Mesendoderm (in vitro differentiated cells): ENCODE measurements around the gene LAMTOR4.
"Not testable (repeated sequence)": the region's sequence is repeated elsewhere in the genome, so short reads cannot be mapped to it uniquely, and the experiment has no call there.

Experiments used
- DNase-seq: peaks from one replicate; pipeline ENCODE4 v3.0.0; 2013
- H2AK5ac ChIP-seq: 2 replicates; pipeline ENCODE4 v1.6.1; 2013; ENCODE audit warnings: low read length, inconsistent platforms
- H2BK120ac ChIP-seq: 2 replicates; pipeline ENCODE4 v1.6.1; 2013; ENCODE audit warnings: low read depth, mild to moderate bottlenecking, low read length, moderate library complexity, mixed read lengths
- H2BK15ac ChIP-seq: replicated peaks from 2 replicates; pipeline ENCODE4 v1.6.1; 2013; ENCODE audit warnings: low read depth, mild to moderate bottlenecking, moderate library complexity
- H2BK5ac ChIP-seq: 2 replicates; pipeline ENCODE4 v1.6.1; 2013; ENCODE audit warnings: low read length, inconsistent platforms
- H3K18ac ChIP-seq: 2 replicates; pipeline ENCODE4 v1.6.1; 2013; ENCODE audit warnings: mild to moderate bottlenecking, low read length, mixed read lengths
- H3K23ac ChIP-seq: one replicate; pipeline ENCODE4 v1.6.1; 2013; ENCODE audit warnings: low read length
- H3K27ac ChIP-seq: 2 replicates; pipeline ENCODE4 v1.5.1; 2013; ENCODE audit warnings: low read depth, mild to moderate bottlenecking, inconsistent platforms, low read length, moderate library complexity
- H3K27me3 ChIP-seq: 2 replicates; pipeline ENCODE4 v1.6.1; 2013; ENCODE audit warnings: low read length, control low read depth, mild to moderate bottlenecking, inconsistent platforms; ENCODE audit not compliant: insufficient read depth, poor library complexity
- H3K36me3 ChIP-seq: 2 replicates; pipeline ENCODE4 v1.6.1; 2013; ENCODE audit warnings: low read length, inconsistent platforms; ENCODE audit not compliant: control insufficient read depth, insufficient read depth
- H3K4ac ChIP-seq: one replicate; pipeline ENCODE4 v1.6.1; 2013; ENCODE audit warnings: low read depth, mild to moderate bottlenecking, low read length, moderate library complexity
- H3K4me1 ChIP-seq: 2 replicates; pipeline ENCODE4 v1.6.1; 2013; ENCODE audit warnings: low read depth, low read length, inconsistent platforms; ENCODE audit not compliant: control insufficient read depth
- H3K4me2 ChIP-seq: 2 replicates; pipeline ENCODE4 v1.6.1; 2013; ENCODE audit warnings: low read length
- H3K4me3 ChIP-seq: 2 replicates; pipeline ENCODE4 v1.5.1; 2013; ENCODE audit warnings: mild to moderate bottlenecking, low read length
- H3K56ac ChIP-seq: one replicate; pipeline ENCODE4 v1.6.1; 2013; ENCODE audit warnings: low read length
- H3K79me1 ChIP-seq: 2 replicates; pipeline ENCODE4 v1.6.1; 2013; ENCODE audit warnings: low read length, inconsistent platforms
- H3K79me2 ChIP-seq: 2 replicates; pipeline ENCODE4 v1.6.1; 2013; ENCODE audit warnings: mild to moderate bottlenecking, low read length; ENCODE audit not compliant: control insufficient read depth, insufficient read depth
- H3K9ac ChIP-seq: 2 replicates; pipeline ENCODE4 v1.6.1; 2013; ENCODE audit warnings: low read length, inconsistent platforms
- H4K5ac ChIP-seq: one replicate; pipeline ENCODE4 v1.6.1; 2013; ENCODE audit warnings: low read length
- H4K8ac ChIP-seq: one replicate; pipeline ENCODE4 v1.6.1; 2013; ENCODE audit warnings: low read depth, mild to moderate bottlenecking, control low read depth, low read length, moderate library complexity
- WGBS: extraction: QIAGEN DNeasy Blood & Tissue Kit; methylation state at CpG from one replicate; pipeline ENCODE4 v1.1.7; 2013; ENCODE audit warnings: low lambda C conversion rate, missing lambda C conversion rate; ENCODE audit not compliant: insufficient coverage; ENCODE audit errors: extremely low coverage; 5-methylcytosine and 5-hydroxymethylcytosine counted together

The LAMTOR4 gene

GRCh38 chr7:100174582-100174981 lies 25.9 kb downstream of the LAMTOR4 start:
- no peak overlapping the region for H3K9ac ChIP-seq
- no peak overlapping the region for H4K5ac ChIP-seq
- H3K79me2 ChIP-seq, result peaks cover 2% of the 10 kb centered on the region
- H3K4me3 ChIP-seq, result no peak overlapping the region
- H3K36me3 ChIP-seq, result no peaks in the 10 kb centered on the region
- no peak overlapping the region for H3K18ac ChIP-seq
- H2AK5ac ChIP-seq, result no peak overlapping the region
- no peak overlapping the region for H2BK5ac ChIP-seq
- H3K4ac ChIP-seq, result no peak overlapping the region
- peaks cover 6% of the 10 kb centered on the region for H3K79me1 ChIP-seq
- H3K27ac ChIP-seq, result no peak overlapping the region
- H4K8ac ChIP-seq, result no peak overlapping the region
- peaks cover 5% of the 10 kb centered on the region for H3K4me1 ChIP-seq
- no peak overlapping the region for H2BK15ac ChIP-seq
- no peak for DNase-seq
- H3K4me2 ChIP-seq, result no peak overlapping the region
- WGBS, result no CpG with 5 or more reads among the region's 5 CpGs
- H3K56ac ChIP-seq, result no peak overlapping the region
- H3K27me3 ChIP-seq, result no peaks in the 10 kb centered on the region
- no peak overlapping the region for H2BK120ac ChIP-seq
- no peak overlapping the region for H3K23ac ChIP-seq

- Histone ChIP-seq H3K79me1 (peaks cover 6% of the 10 kb centered on the region), H3K4me1 (peaks cover 5% of the 10 kb centered on the region), H3K23ac (no peak overlapping the region), H2BK15ac (no peak overlapping the region), H3K4me2 (no peak overlapping the region), H4K5ac (no peak overlapping the region), H4K8ac (no peak overlapping the region), H3K4ac (no peak overlapping the region), H3K9ac (no peak overlapping the region), H3K18ac (no peak overlapping the region), H2AK5ac (no peak overlapping the region), H2BK5ac (no peak overlapping the region), H3K56ac (no peak overlapping the region), H3K36me3 (no peaks in the 10 kb centered on the region), H3K79me2 (peaks cover 2% of the 10 kb centered on the region), H3K4me3 (no peak overlapping the region), H2BK120ac (no peak overlapping the region), H3K27me3 (no peaks in the 10 kb centered on the region), H3K27ac (no peak overlapping the region)
- DNase-seq, result no peak
- WGBS, result no CpG with 5 or more reads among the region's 14 CpGs
Measured at GRCh38 chr7:100175296-100175935, 26.7 kb downstream of the LAMTOR4 start.

GRCh38 chr7:100176096-100177044 lies 27.7 kb downstream of the LAMTOR4 start:
- H4K8ac ChIP-seq, result no peak overlapping the region
- no peak overlapping the region for H2BK120ac ChIP-seq
- peaks cover 6% of the 10 kb centered on the region for H3K79me1 ChIP-seq
- H3K23ac ChIP-seq, result no peak overlapping the region
- H4K5ac ChIP-seq, result no peak overlapping the region
- peaks cover 3% of the 10 kb centered on the region for H3K4me1 ChIP-seq
- peak overlapping the region; percentile 86 for H3K4me3 ChIP-seq
- peak overlapping the region; percentile 78 for H3K4me2 ChIP-seq
- peak overlapping the region; percentile 75 for H3K18ac ChIP-seq
- no peak overlapping the region for H2BK5ac ChIP-seq
- H3K9ac ChIP-seq, result peak overlapping the region; percentile 85
- no peak overlapping the region for H2AK5ac ChIP-seq
- peak overlapping the region; percentile 94 for H3K56ac ChIP-seq
- H3K4ac ChIP-seq, result peak overlapping the region; percentile 64
- H3K27ac ChIP-seq, result no peak overlapping the region
- H3K79me2 ChIP-seq, result peaks cover 2% of the 10 kb centered on the region
- DNase-seq, result no peak
- H2BK15ac ChIP-seq, result no peak overlapping the region
- no CpG with 5 or more reads among the region's 14 CpGs for WGBS
- no peaks in the 10 kb centered on the region for H3K27me3 ChIP-seq
- no peaks in the 10 kb centered on the region for H3K36me3 ChIP-seq

- H3K27ac ChIP-seq, result peak within 1 kb of the TSS; percentile 16
- no CpG with 5 or more reads among the region's 78 CpGs for WGBS
Measured at GRCh38 chr7:100177045-100178001, 28.6 kb downstream of the LAMTOR4 start, which contains the start of the genes GPC2 and STAG3. Gene GPC2, minus strand, starts transcription at chr7:100177381. Its CDS starts 182 bp downstream, at chr7:100177199. Gene STAG3, plus strand, starts transcription at chr7:100177918. Its CDS starts 2,639 bp downstream, at chr7:100180557.

GRCh38 chr7:100180084-100180483 lies 31.4 kb downstream of the LAMTOR4 start:
- H3K79me1 ChIP-seq, H2BK5ac ChIP-seq, DNase-seq, H3K27ac ChIP-seq, H3K23ac ChIP-seq, H3K4me2 ChIP-seq, H4K5ac ChIP-seq, H3K56ac ChIP-seq, H3K4me1 ChIP-seq, H3K36me3 ChIP-seq, H2BK15ac ChIP-seq, H3K18ac ChIP-seq, H2BK120ac ChIP-seq, H3K4ac ChIP-seq, H3K9ac ChIP-seq, H3K27me3 ChIP-seq, H3K79me2 ChIP-seq, H3K4me3 ChIP-seq, H4K8ac ChIP-seq, H2AK5ac ChIP-seq: not testable (repeated sequence)
- WGBS, result no CpG with 5 or more reads among the region's 3 CpGs

More at GRCh38 chr7:100177045-100178001, 28.6 kb downstream of the LAMTOR4 start, which contains the start of the genes GPC2 and STAG3:
- no peaks in the 10 kb centered on the region for H3K27me3 ChIP-seq
- peak within 1 kb of the TSS; percentile 86 for H3K4me3 ChIP-seq
- H3K23ac ChIP-seq, result no peak within 1 kb of the TSS
- H2BK120ac ChIP-seq, result no peak within 1 kb of the TSS
- H2BK15ac ChIP-seq, result no peak within 1 kb of the TSS
- peak within 1 kb of the TSS; percentile 94 for H3K56ac ChIP-seq
- peak within 1 kb of the TSS; percentile 85 for H3K9ac ChIP-seq
- DNase-seq, result peak; percentile 98
- peak within 1 kb of the TSS; percentile 64 for H3K4ac ChIP-seq
- H3K79me1 ChIP-seq, result peaks cover 6% of the 10 kb centered on the region
- H4K5ac ChIP-seq, result no peak within 1 kb of the TSS
- H3K4me2 ChIP-seq, result peak within 1 kb of the TSS; percentile 78
- H2BK5ac ChIP-seq, result no peak within 1 kb of the TSS
- H3K79me2 ChIP-seq, result peaks cover 2% of the 10 kb centered on the region
- H3K36me3 ChIP-seq, result no peaks in the 10 kb centered on the region
- H2AK5ac ChIP-seq, result no peak within 1 kb of the TSS
- H3K18ac ChIP-seq, result peak within 1 kb of the TSS; percentile 75
- peaks cover 3% of the 10 kb centered on the region for H3K4me1 ChIP-seq
- no peak within 1 kb of the TSS for H4K8ac ChIP-seq
